Measurements from ENCODE around the gene EIF2B2.
A peak's percentile ranks its signal among the peaks of the same experiment; 100 is the strongest.

EIF2B2 gene

GRCh38 chr14:75047506-75047905, 44.8 kb downstream of the EIF2B2 start:
- TF ChIP-seq PAX5 (IDR thresholded peaks at IDR 0.05; ENCODE audit: insufficient read depth, low read length, severe bottlenecking) (no peak), SPI1 (IDR thresholded peaks at IDR 0.05; ENCODE audit: low read depth, low read length) (no peak), TAF1 (IDR thresholded peaks at IDR 0.05; ENCODE audit: low read depth, low read length) (no peak), POU2F2 (IDR thresholded peaks at IDR 0.05; ENCODE audit: low read depth, low read length) (no peak), POLR2A (IDR thresholded peaks at IDR 0.05; ENCODE audit: low read depth, low read length) (no peak), POLR2AphosphoS5 (IDR thresholded peaks at IDR 0.05; ENCODE audit: low read depth, low read length) (no peak)
- FAIRE-seq (no peak), DNase-seq (ENCODE audit: insufficient read length, low spot score) (no peak)

DNA sequence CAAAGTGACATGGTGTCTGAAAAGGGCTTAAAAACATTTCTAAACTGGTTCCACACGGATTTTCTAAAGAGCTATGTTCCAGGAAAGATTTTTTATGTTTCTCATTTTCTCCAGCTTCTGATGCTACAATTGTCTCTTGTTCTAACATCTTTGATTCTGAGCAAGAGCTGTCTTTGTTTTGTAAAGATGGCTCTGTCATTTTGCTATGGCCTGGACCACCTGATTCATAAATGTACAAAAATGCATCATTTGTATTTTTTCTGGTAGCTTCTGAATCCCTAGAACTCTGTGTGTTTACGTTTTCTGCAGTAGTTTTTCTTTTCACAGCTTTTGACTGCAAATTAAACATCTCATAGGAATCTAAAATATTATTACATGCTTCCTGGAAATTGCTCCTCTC, 45.4 kb downstream of the EIF2B2 start:
- no peak for TF ChIP-seq SPI1 (IDR thresholded peaks at IDR 0.05; ENCODE audit: low read depth, low read length)
- no peak for TF ChIP-seq TAF1 (IDR thresholded peaks at IDR 0.05; ENCODE audit: low read depth, low read length)
- TF ChIP-seq POLR2AphosphoS5 (IDR thresholded peaks at IDR 0.05; ENCODE audit: low read depth, low read length) = no peak
- no peak for TF ChIP-seq POLR2A (IDR thresholded peaks at IDR 0.05; ENCODE audit: low read depth, low read length)
- no peak for TF ChIP-seq PAX5 (IDR thresholded peaks at IDR 0.05; ENCODE audit: insufficient read depth, low read length, severe bottlenecking)
- TF ChIP-seq POU2F2 (IDR thresholded peaks at IDR 0.05; ENCODE audit: low read depth, low read length) = no peak
- FAIRE-seq = no peak

GRCh38 chr14:75049136-75049535, 46.4 kb downstream of the EIF2B2 start:
- FAIRE-seq (no peak), DNase-seq (ENCODE audit: insufficient read length, low spot score) (no peak)
- no peak for TF ChIP-seq PAX5 (IDR thresholded peaks at IDR 0.05; ENCODE audit: insufficient read depth, low read length, severe bottlenecking)
- no peak for TF ChIP-seq SPI1 (IDR thresholded peaks at IDR 0.05; ENCODE audit: low read depth, low read length)
- TF ChIP-seq POLR2A (IDR thresholded peaks at IDR 0.05; ENCODE audit: low read depth, low read length) = no peak
- no peak for TF ChIP-seq POLR2AphosphoS5 (IDR thresholded peaks at IDR 0.05; ENCODE audit: low read depth, low read length)
- no peak for TF ChIP-seq TAF1 (IDR thresholded peaks at IDR 0.05; ENCODE audit: low read depth, low read length)
- no peak for TF ChIP-seq POU2F2 (IDR thresholded peaks at IDR 0.05; ENCODE audit: low read depth, low read length)

More for the DNA sequence above, 45.4 kb downstream of the EIF2B2 start:
- no peak for DNase-seq (ENCODE audit: insufficient read length, low spot score)

GRCh38 chr14:75049731-75050201, 47.0 kb downstream of the EIF2B2 start:
- no peak for DNase-seq (ENCODE audit: insufficient read length, low spot score)
- TF ChIP-seq POU2F2 (IDR thresholded peaks at IDR 0.05; ENCODE audit: low read depth, low read length) = no peak
- TF ChIP-seq SPI1 (IDR thresholded peaks at IDR 0.05; ENCODE audit: low read depth, low read length) = no peak
- no peak for TF ChIP-seq TAF1 (IDR thresholded peaks at IDR 0.05; ENCODE audit: low read depth, low read length)
- TF ChIP-seq POLR2A (IDR thresholded peaks at IDR 0.05; ENCODE audit: low read depth, low read length) = no peak
- TF ChIP-seq PAX5 (IDR thresholded peaks at IDR 0.05; ENCODE audit: insufficient read depth, low read length, severe bottlenecking) = no peak
- TF ChIP-seq POLR2AphosphoS5 (IDR thresholded peaks at IDR 0.05; ENCODE audit: low read depth, low read length) = no peak
- FAIRE-seq = no peak

GRCh38 chr14:75050852-75051555, 48.3 kb downstream of the EIF2B2 start, which contains the start of gene MLH3:
MLH3 (minus strand) TSS chr14:75051467; CDS start chr14:75049655, 1,812 bp downstream.
- DNase-seq (ENCODE audit: insufficient read length, low spot score) = peak; percentile 67
- TF ChIP-seq PAX5 (IDR thresholded peaks at IDR 0.05; ENCODE audit: insufficient read depth, low read length, severe bottlenecking) = no peak
- 0 out of 2 replicates have a peak, but pooled peaks have one; percentile 26 for TF ChIP-seq TAF1 (IDR thresholded peaks at IDR 0.05; ENCODE audit: low read depth, low read length)
- TF ChIP-seq POU2F2 (IDR thresholded peaks at IDR 0.05; ENCODE audit: low read depth, low read length) = no peak
- peak; percentile 66 for TF ChIP-seq POLR2AphosphoS5 (IDR thresholded peaks at IDR 0.05; ENCODE audit: low read depth, low read length)
- peak; percentile 78 for TF ChIP-seq POLR2A (IDR thresholded peaks at IDR 0.05; ENCODE audit: low read depth, low read length)
- no peak for TF ChIP-seq SPI1 (IDR thresholded peaks at IDR 0.05; ENCODE audit: low read depth, low read length)
- peak; percentile 97 for FAIRE-seq

GRCh38 chr14:75051556-75051899, 48.8 kb downstream of the EIF2B2 start:
- TF ChIP-seq POLR2A (IDR thresholded peaks at IDR 0.05; ENCODE audit: low read depth, low read length) (no peak), TAF1 (IDR thresholded peaks at IDR 0.05; ENCODE audit: low read depth, low read length) (no peak), PAX5 (IDR thresholded peaks at IDR 0.05; ENCODE audit: insufficient read depth, low read length, severe bottlenecking) (no peak)
- DNase-seq (ENCODE audit: insufficient read length, low spot score) (no peak), FAIRE-seq (no peak)

- TF ChIP-seq POU2F2 (IDR thresholded peaks at IDR 0.05; ENCODE audit: low read depth, low read length) = no peak
- no peak for TF ChIP-seq SPI1 (IDR thresholded peaks at IDR 0.05; ENCODE audit: low read depth, low read length)
- TF ChIP-seq POLR2AphosphoS5 (IDR thresholded peaks at IDR 0.05; ENCODE audit: low read depth, low read length) = no peak
- TF ChIP-seq PAX5 (IDR thresholded peaks at IDR 0.05; ENCODE audit: insufficient read depth, low read length, severe bottlenecking) = no peak
- TF ChIP-seq TAF1 (IDR thresholded peaks at IDR 0.05; ENCODE audit: low read depth, low read length) = no peak
- no peak for TF ChIP-seq POLR2A (IDR thresholded peaks at IDR 0.05; ENCODE audit: low read depth, low read length)
- DNase-seq (ENCODE audit: insufficient read length, low spot score) (no peak), FAIRE-seq (no peak)
Observed at GRCh38 chr14:75053396-75054291, 50.9 kb downstream of the EIF2B2 start.

DNA sequence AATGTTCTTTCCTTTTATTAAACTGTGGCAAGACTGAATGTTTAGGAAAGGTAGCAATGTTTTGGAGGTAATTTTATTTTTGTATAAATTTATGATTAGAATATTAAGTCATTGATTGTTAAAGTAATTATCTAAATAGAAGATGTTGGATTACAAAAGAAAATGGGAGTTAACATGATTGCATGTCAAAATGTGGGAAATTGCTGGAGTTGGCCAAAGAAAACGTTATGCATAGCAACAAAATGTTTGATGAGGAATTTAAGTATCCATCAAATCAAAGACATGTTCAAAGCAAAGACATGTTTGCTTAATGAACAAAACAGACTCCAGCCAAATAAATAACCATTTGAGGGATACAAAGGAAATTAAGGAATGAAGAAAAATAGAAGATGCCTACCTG, 51.7 kb downstream of the EIF2B2 start:
- FAIRE-seq = no peak
- TF ChIP-seq PAX5 (IDR thresholded peaks at IDR 0.05; ENCODE audit: insufficient read depth, low read length, severe bottlenecking) = no peak
- TF ChIP-seq TAF1 (IDR thresholded peaks at IDR 0.05; ENCODE audit: low read depth, low read length) = no peak
- no peak for DNase-seq (ENCODE audit: insufficient read length, low spot score)

DNA sequence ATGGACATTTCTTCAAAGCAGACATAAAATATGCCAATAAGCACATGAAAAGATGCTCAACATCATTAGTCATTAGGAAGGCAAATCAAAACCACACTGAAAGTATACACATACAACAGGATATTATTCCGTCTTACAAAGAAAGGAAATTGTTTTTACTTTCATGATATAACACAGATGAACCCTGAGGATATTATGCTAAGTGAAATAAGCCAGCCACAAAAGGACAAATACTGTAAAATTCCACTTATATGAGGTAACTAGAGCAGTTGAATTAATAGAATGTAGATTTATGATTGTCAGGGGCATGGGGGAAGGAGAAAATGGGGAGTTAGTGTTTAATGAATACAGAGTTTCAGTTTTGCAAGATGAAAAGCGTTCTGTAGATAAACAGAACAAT, 56.9 kb downstream of the EIF2B2 start:
- no peak for FAIRE-seq
- DNase-seq (ENCODE audit: insufficient read length, low spot score) = no peak
- no peak for TF ChIP-seq PAX5 (IDR thresholded peaks at IDR 0.05; ENCODE audit: insufficient read depth, low read length, severe bottlenecking)
- no peak for TF ChIP-seq TAF1 (IDR thresholded peaks at IDR 0.05; ENCODE audit: low read depth, low read length)
- no peak for TF ChIP-seq SPI1 (IDR thresholded peaks at IDR 0.05; ENCODE audit: low read depth, low read length)
- TF ChIP-seq POLR2A (IDR thresholded peaks at IDR 0.05; ENCODE audit: low read depth, low read length) = no peak
- TF ChIP-seq POLR2AphosphoS5 (IDR thresholded peaks at IDR 0.05; ENCODE audit: low read depth, low read length) = no peak
- no peak for TF ChIP-seq POU2F2 (IDR thresholded peaks at IDR 0.05; ENCODE audit: low read depth, low read length)
